ENCODE measurements around the gene SCN10A. TPM values are rescaled to one million over a fixed set of nuclear protein-coding genes. Genes with fewer than 3 reads are reported as not detected.
A peak's percentile ranks its signal among the peaks of the same experiment; 100 is the strongest.

Gene SCN10A
- polyA plus RNA-seq: not detected
- long read RNA-seq, donor 1: 0 reads
- long read RNA-seq, donor 2: 0 reads
- long read RNA-seq, donor 3: 0 reads
- long read RNA-seq, donor 4: 0 reads
- long read RNA-seq, donor 5: 0 reads
- long read RNA-seq, donor 6: 0 reads
- long read RNA-seq, donor 7: 0 reads
- long read RNA-seq, donor 8: 0 reads
- long read RNA-seq, donor 9: 0 reads
- long read RNA-seq, donor 10: 0 reads
- long read RNA-seq, donor 11: 0 reads

DNA sequence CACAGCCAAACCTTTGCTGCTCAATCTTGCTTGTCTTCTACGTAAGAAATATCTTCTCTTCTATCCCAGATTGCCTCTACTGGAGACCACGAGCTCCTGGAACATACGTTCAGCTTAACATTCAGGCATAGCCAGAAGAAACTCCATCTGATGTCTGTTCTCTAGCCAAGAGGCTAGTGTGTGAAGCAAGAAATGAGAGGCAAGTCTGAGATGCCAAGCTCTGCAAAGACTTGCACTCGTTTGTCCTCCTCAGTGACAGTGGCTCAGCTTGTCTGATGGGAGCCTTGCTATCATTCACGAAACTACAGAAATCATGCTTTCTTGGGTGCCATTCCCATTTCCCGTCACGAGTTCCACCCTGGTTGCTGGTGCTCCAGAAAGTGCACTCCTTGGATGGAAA, at the start of gene SCN10A:
Gene SCN10A (minus strand): TSS at position 192 of the 400 bp plus-strand sequence. CDS start 22,207 bp downstream, outside the sequence.
- no CpG with 5 or more reads among the region's 7 CpGs for WGBS (ENCODE audit: insufficient coverage, low lambda C conversion rate)
- Histone ChIP-seq H3K4me1 (ENCODE audit: control insufficient read depth, insufficient read depth, low read length) (no peaks in the 10 kb centered on the region), H3K27ac (ENCODE audit: low read length) (no peak within 1 kb of the TSS), H3K36me3 (ENCODE audit: control insufficient read depth, insufficient read depth, low read length) (no peaks in the 10 kb centered on the region), H3K9me3 (ENCODE audit: control insufficient read depth, low read depth, low read length) (no peaks in the 10 kb centered on the region), H3K27me3 (ENCODE audit: control insufficient read depth, insufficient read depth, low read length) (peaks cover 2% of the 10 kb centered on the region), H3K4me3 (ENCODE audit: low read length) (no peak within 1 kb of the TSS)
- DNase-seq: no peak

DNA sequence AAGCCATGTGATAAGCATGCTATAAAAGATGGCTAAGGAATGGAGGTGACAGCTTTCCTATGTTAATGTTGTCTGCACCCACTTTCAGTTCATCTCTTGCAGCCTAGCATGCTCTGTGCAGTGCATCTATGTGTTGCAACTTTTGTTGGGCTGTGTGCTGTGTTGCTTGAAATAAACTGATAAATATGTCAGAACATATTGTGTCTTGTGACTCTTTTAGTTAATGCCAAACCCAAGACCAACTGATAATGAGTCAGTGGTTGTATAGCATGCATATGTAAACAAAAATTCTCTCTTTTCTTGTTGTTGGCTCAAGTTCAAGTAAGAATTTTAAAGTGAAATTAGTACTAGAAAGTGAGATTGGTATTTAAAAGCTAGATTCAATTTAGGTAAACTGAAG, 37.0 kb upstream of the SCN10A start:
- no peaks in the 10 kb centered on the region for H3K4me1 ChIP-seq (ENCODE audit: control insufficient read depth, insufficient read depth, low read length)
- no peaks in the 10 kb centered on the region for H3K9me3 ChIP-seq (ENCODE audit: control insufficient read depth, low read depth, low read length)
- H3K27ac ChIP-seq (ENCODE audit: low read length): no peak overlapping the region
- H3K4me3 ChIP-seq (ENCODE audit: low read length): no peak overlapping the region
- no peaks in the 10 kb centered on the region for H3K27me3 ChIP-seq (ENCODE audit: control insufficient read depth, insufficient read depth, low read length)
- DNase-seq: no peak
- H3K36me3 ChIP-seq (ENCODE audit: control insufficient read depth, insufficient read depth, low read length): no peaks in the 10 kb centered on the region

DNA sequence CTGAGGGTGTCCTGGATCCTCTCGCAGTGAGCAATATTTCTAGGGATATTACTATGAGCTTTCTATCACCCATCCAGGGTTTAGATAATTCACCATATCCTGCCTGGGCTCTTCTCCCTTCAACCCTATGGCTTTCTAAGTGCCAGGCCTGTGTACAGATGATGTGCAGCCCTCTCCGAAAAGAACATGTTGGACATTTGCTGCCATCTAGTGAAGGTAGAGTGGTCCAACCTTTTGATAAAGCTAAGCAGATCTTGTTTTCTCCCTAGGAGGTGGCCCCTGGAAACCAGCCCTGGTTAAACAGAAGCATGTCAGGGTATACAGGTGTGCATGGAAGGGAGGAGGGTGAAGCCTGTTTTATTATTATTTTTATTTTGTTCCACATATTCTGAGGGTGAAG, 27.9 kb upstream of the SCN10A start:
- WGBS (ENCODE audit: insufficient coverage, low lambda C conversion rate): no CpG with 5 or more reads among the region's 2 CpGs
- Histone ChIP-seq H3K4me3 (ENCODE audit: low read length) (no peak overlapping the region), H3K36me3 (ENCODE audit: control insufficient read depth, insufficient read depth, low read length) (no peaks in the 10 kb centered on the region), H3K4me1 (ENCODE audit: control insufficient read depth, insufficient read depth, low read length) (no peaks in the 10 kb centered on the region), H3K9me3 (ENCODE audit: control insufficient read depth, low read depth, low read length) (no peaks in the 10 kb centered on the region), H3K27me3 (ENCODE audit: control insufficient read depth, insufficient read depth, low read length) (no peaks in the 10 kb centered on the region), H3K27ac (ENCODE audit: low read length) (no peak overlapping the region)
- DNase-seq: peak in 1 of 2 donors; percentile 3

DNA sequence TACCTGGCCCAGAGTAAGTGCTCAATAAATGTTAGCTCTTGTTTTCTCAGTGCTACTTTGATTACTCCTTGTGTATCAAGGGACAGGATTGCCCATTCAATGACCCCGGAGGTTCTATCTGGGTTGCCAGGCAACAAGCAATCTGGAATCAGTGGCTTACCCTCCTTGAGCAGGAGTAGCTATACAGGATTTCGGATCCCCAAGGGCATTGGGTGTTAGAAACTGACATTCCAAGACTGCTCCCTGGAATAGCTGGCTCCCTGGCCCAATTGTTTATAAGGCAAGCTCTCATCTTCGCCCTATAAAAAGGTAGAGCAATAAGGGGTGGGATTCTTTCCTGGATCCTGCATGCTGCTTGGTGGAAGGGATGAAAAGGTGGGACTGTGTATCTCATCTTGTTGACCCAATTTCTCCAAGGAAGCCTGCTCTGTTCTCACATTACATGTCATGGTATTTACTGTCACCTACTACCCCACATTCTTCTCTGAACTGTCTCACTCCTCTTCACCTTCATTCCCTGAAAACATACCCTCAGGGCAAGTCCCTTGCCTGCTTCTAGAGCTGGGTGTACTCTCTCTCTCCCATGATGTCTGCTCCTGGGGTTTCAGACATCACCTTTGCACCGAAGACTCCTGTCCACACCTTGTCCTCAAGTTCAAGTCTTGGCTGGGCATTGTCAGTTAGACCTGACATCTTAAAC, 26.4 kb upstream of the SCN10A start:
- no CpG with 5 or more reads among the region's 4 CpGs for WGBS (ENCODE audit: insufficient coverage, low lambda C conversion rate)

DNA sequence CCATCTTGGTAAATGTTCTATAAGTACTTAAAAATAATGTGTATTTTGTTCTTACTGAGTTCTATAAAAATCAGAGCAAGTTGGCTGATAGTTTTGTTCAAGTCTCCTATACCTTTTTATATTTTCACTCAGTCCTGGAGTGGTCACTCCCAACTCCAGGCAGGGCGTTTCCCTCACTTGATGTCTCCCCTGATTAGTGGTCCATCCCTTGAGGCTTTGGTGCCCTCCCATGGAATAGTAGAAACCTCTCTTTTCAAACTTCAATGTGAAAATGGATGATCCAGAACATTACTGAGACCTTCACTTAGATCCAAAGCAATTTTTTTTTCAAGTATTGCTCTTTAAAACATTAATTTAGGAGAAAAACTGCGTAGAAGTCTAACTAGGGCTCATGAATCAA, 25.0 kb upstream of the SCN10A start:
- WGBS (ENCODE audit: insufficient coverage, low lambda C conversion rate): no CpG with 5 or more reads among the region's 2 CpGs
- no peak for DNase-seq
- Histone ChIP-seq H3K4me1 (ENCODE audit: control insufficient read depth, insufficient read depth, low read length) (no peaks in the 10 kb centered on the region), H3K27ac (ENCODE audit: low read length) (no peak overlapping the region), H3K27me3 (ENCODE audit: control insufficient read depth, insufficient read depth, low read length) (no peaks in the 10 kb centered on the region), H3K36me3 (ENCODE audit: control insufficient read depth, insufficient read depth, low read length) (no peaks in the 10 kb centered on the region), H3K4me3 (ENCODE audit: low read length) (no peak overlapping the region), H3K9me3 (ENCODE audit: control insufficient read depth, low read depth, low read length) (no peaks in the 10 kb centered on the region)

More for the DNA sequence above, 26.4 kb upstream of the SCN10A start:
- no peak for DNase-seq
- H3K9me3 ChIP-seq (ENCODE audit: control insufficient read depth, low read depth, low read length): no peaks in the 10 kb centered on the region
- H3K4me3 ChIP-seq (ENCODE audit: low read length): no peak overlapping the region
- H3K27me3 ChIP-seq (ENCODE audit: control insufficient read depth, insufficient read depth, low read length): no peaks in the 10 kb centered on the region
- no peaks in the 10 kb centered on the region for H3K36me3 ChIP-seq (ENCODE audit: control insufficient read depth, insufficient read depth, low read length)
- no peak overlapping the region for H3K27ac ChIP-seq (ENCODE audit: low read length)
- H3K4me1 ChIP-seq (ENCODE audit: control insufficient read depth, insufficient read depth, low read length): no peaks in the 10 kb centered on the region

DNA sequence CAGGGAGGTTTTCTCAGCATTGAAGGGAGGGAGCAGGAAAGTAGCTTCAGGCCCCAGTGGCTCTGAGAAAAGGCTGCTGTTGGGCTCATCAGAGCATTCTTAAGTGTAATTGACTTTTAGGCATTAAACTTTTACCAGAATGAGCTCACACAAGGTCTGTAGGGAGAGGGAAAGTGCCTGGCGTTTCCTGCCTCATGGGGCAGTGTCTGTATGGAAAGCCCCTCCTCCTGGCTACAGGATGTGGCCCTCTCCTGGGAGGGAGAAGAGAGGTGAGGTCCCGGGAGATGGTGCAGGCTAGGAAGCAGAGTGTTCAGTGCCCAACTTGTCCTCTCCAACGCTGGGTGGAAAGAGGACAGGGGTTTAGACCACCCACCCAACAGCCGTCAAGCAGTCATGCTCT, 21.3 kb upstream of the SCN10A start:
- no peak for DNase-seq
- H3K36me3 ChIP-seq (ENCODE audit: control insufficient read depth, insufficient read depth, low read length): no peaks in the 10 kb centered on the region
- no peak overlapping the region for H3K4me3 ChIP-seq (ENCODE audit: low read length)
- H3K27ac ChIP-seq (ENCODE audit: low read length): no peak overlapping the region
- no peaks in the 10 kb centered on the region for H3K27me3 ChIP-seq (ENCODE audit: control insufficient read depth, insufficient read depth, low read length)
- WGBS (ENCODE audit: insufficient coverage, low lambda C conversion rate): no CpG with 5 or more reads among the region's 4 CpGs
- no peaks in the 10 kb centered on the region for H3K4me1 ChIP-seq (ENCODE audit: control insufficient read depth, insufficient read depth, low read length)
- no peaks in the 10 kb centered on the region for H3K9me3 ChIP-seq (ENCODE audit: control insufficient read depth, low read depth, low read length)

DNA sequence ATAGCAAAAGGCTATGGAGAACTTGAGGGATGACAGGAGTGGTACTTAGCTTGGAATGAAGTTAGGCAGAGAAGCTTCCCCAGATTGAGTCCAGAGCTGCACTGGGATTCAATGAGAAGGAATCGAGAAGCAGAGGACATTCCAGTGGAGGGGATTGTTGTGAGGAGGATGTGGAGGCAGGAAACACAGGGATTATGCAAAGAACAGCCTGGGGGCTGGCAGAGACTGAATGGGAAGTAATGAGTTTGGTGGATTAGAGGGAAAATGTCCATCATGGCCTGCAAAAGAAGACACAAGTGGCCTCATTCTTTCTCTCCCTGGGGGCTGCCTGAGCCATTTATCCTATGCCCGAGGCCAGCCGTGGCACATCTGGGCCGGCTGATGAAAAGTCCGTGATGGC, 20.5 kb upstream of the SCN10A start:
- no peaks in the 10 kb centered on the region for H3K4me1 ChIP-seq (ENCODE audit: control insufficient read depth, insufficient read depth, low read length)
- WGBS (ENCODE audit: insufficient coverage, low lambda C conversion rate): no CpG with 5 or more reads among the region's 5 CpGs
- no peak overlapping the region for H3K27ac ChIP-seq (ENCODE audit: low read length)
- H3K9me3 ChIP-seq (ENCODE audit: control insufficient read depth, low read depth, low read length): no peaks in the 10 kb centered on the region
- H3K27me3 ChIP-seq (ENCODE audit: control insufficient read depth, insufficient read depth, low read length): no peaks in the 10 kb centered on the region
- DNase-seq: no peak
- no peaks in the 10 kb centered on the region for H3K36me3 ChIP-seq (ENCODE audit: control insufficient read depth, insufficient read depth, low read length)
- H3K4me3 ChIP-seq (ENCODE audit: low read length): no peak overlapping the region

DNA sequence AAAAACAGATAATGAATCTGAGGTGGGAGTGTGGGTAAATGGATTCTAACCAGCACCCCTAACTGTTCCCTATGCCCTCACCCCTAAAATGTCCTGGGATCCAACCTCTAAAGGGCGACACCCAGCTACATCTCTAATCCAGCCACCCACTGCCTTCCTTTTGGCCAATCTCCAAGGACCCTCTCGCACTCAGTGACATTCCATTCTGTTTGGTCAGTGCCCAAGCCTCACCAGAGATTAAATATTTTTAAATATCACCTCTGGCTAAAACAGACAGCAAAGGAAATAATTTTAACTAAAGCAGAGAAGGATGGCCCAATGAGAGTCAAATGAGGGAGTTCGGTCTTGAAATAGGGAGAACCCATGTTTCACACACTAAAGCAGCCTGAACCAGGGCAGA, 19.9 kb upstream of the SCN10A start:
- H3K27ac ChIP-seq (ENCODE audit: low read length): no peak overlapping the region
- H3K9me3 ChIP-seq (ENCODE audit: control insufficient read depth, low read depth, low read length): no peaks in the 10 kb centered on the region
- no peaks in the 10 kb centered on the region for H3K36me3 ChIP-seq (ENCODE audit: control insufficient read depth, insufficient read depth, low read length)
- DNase-seq: no peak
- no peak overlapping the region for H3K4me3 ChIP-seq (ENCODE audit: low read length)
- no peaks in the 10 kb centered on the region for H3K27me3 ChIP-seq (ENCODE audit: control insufficient read depth, insufficient read depth, low read length)
- no CpG with 5 or more reads among the region's 3 CpGs for WGBS (ENCODE audit: insufficient coverage, low lambda C conversion rate)
- H3K4me1 ChIP-seq (ENCODE audit: control insufficient read depth, insufficient read depth, low read length): no peaks in the 10 kb centered on the region

DNA sequence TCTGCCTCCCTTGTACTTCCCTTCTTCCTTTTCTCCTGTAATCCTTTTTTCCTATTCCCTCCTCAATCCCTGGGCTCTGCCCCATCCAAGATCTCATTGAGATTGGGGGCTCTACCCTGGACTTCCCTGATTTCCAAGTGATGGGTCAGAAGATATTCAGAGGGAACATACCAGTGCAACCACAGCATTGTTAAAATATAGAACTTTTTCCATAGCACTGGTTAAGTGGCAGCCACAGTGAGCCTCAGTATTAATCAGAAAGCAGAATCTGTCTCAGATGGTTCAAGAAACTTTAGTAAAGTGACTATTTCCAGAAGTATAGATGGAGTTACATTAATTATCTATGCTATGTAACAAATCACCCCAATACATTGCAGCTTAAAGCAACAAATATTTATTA, 18.7 kb upstream of the SCN10A start:
- Histone ChIP-seq H3K4me3 (ENCODE audit: low read length) (no peak overlapping the region), H3K27ac (ENCODE audit: low read length) (no peak overlapping the region), H3K27me3 (ENCODE audit: control insufficient read depth, insufficient read depth, low read length) (no peaks in the 10 kb centered on the region), H3K36me3 (ENCODE audit: control insufficient read depth, insufficient read depth, low read length) (no peaks in the 10 kb centered on the region), H3K9me3 (ENCODE audit: control insufficient read depth, low read depth, low read length) (no peaks in the 10 kb centered on the region), H3K4me1 (ENCODE audit: control insufficient read depth, insufficient read depth, low read length) (no peaks in the 10 kb centered on the region)
- no peak for DNase-seq

DNA sequence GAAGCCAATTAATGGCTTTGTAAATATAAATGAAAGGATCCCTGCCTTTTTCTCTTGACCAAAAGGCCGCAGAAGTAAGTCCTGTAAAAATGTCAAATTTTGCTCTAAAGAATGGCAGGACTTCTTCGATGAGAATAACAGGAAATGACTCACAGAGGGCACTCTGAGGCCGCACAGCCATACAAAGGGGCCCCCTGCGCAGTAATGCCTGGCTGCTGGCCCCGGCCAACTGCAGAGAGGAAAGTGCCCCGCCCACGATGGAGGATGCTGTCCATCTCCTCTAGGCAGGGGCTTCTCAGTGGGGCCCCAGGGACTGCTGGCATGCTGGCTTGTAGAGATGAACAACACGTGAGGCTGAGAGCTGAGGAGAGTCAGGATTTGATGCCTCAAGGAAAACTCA, 18.1 kb upstream of the SCN10A start:
- H3K4me3 ChIP-seq (ENCODE audit: low read length): no peak overlapping the region
- no peak overlapping the region for H3K27ac ChIP-seq (ENCODE audit: low read length)
- no CpG with 5 or more reads among the region's 8 CpGs for WGBS (ENCODE audit: insufficient coverage, low lambda C conversion rate)
- no peaks in the 10 kb centered on the region for H3K4me1 ChIP-seq (ENCODE audit: control insufficient read depth, insufficient read depth, low read length)
- peak in 1 of 2 donors; percentile 15 for DNase-seq
- H3K36me3 ChIP-seq (ENCODE audit: control insufficient read depth, insufficient read depth, low read length): no peaks in the 10 kb centered on the region
- H3K9me3 ChIP-seq (ENCODE audit: control insufficient read depth, low read depth, low read length): no peaks in the 10 kb centered on the region
- H3K27me3 ChIP-seq (ENCODE audit: control insufficient read depth, insufficient read depth, low read length): no peaks in the 10 kb centered on the region

DNA sequence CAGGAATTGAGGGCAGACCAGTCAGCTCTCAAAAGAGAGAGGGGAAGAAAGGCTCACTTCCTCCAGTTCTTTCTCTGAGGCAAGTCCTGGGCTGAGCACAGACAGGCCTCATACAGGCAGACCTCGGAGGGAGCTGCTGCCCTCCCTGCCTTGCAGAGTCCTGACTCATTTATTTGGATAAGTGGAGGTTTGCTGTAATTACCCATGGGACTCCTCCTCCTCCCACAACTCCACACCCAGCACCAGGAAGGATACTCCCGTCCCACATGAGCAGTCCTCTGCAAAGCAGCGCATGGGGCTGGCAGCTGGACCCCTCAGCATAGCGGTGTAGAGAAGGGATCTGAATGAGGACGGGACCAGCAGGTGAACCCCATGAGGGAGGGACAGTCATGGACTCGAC, 13.4 kb upstream of the SCN10A start:
- no peaks in the 10 kb centered on the region for H3K27me3 ChIP-seq (ENCODE audit: control insufficient read depth, insufficient read depth, low read length)
- no peak overlapping the region for H3K4me3 ChIP-seq (ENCODE audit: low read length)
- H3K36me3 ChIP-seq (ENCODE audit: control insufficient read depth, insufficient read depth, low read length): no peaks in the 10 kb centered on the region
- H3K4me1 ChIP-seq (ENCODE audit: control insufficient read depth, insufficient read depth, low read length): no peaks in the 10 kb centered on the region
- DNase-seq: no peak
- WGBS (ENCODE audit: insufficient coverage, low lambda C conversion rate): no CpG with 5 or more reads among the region's 6 CpGs
- no peaks in the 10 kb centered on the region for H3K9me3 ChIP-seq (ENCODE audit: control insufficient read depth, low read depth, low read length)
- H3K27ac ChIP-seq (ENCODE audit: low read length): no peak overlapping the region
